ENCODE results near the gene METTL8. TPM values are rescaled to one million over a fixed set of nuclear protein-coding genes. Genes with fewer than 3 reads are reported as not detected.

The METTL8 gene
- total RNA-seq, 1 donor from 2014 or later: 6.7 TPM

DNA sequence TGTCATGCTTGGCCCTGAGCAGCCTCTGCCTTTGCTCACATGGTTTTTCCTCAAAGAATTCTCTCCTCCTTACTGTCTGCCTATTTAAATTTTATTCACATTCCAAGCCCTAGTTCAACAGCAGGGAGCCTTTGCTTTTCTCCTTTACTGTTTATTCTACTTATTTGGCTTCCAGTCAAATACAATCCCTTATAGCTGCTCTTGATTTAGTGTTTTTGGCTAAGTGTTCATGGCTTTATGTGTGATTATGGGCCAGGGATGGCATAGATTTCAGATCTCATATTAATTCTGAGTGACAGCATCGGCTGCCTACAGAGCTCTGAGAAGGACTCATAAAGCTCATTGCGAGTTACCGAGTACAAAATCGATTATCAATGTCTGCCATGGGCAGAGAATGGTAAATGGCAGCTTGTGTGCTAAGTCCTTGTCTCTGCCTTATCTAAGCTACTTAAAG is 106.7 kb downstream of the METTL8 start:
- Histone ChIP-seq H3K9me3 (no peaks in the 10 kb centered on the region), H3K4me3 (no peak overlapping the region), H3K4me1 (no peaks in the 10 kb centered on the region), H3K27me3 (no peaks in the 10 kb centered on the region), H3K27ac (no peak overlapping the region), H3K36me3 (no peaks in the 10 kb centered on the region)
- TF ChIP-seq, protein P1, sequence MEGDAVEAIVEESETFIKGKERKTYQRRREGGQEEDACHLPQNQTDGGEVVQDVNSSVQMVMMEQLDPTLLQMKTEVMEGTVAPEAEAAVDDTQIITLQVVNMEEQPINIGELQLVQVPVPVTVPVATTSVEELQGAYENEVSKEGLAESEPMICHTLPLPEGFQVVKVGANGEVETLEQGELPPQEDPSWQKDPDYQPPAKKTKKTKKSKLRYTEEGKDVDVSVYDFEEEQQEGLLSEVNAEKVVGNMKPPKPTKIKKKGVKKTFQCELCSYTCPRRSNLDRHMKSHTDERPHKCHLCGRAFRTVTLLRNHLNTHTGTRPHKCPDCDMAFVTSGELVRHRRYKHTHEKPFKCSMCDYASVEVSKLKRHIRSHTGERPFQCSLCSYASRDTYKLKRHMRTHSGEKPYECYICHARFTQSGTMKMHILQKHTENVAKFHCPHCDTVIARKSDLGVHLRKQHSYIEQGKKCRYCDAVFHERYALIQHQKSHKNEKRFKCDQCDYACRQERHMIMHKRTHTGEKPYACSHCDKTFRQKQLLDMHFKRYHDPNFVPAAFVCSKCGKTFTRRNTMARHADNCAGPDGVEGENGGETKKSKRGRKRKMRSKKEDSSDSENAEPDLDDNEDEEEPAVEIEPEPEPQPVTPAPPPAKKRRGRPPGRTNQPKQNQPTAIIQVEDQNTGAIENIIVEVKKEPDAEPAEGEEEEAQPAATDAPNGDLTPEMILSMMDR (IDR thresholded peaks at IDR 0.05): no peak
- no peak for DNase-seq (ENCODE audit: low spot score in 2 of 2)
- intact Hi-C loops (cut with DNase I): no loop called here

DNA sequence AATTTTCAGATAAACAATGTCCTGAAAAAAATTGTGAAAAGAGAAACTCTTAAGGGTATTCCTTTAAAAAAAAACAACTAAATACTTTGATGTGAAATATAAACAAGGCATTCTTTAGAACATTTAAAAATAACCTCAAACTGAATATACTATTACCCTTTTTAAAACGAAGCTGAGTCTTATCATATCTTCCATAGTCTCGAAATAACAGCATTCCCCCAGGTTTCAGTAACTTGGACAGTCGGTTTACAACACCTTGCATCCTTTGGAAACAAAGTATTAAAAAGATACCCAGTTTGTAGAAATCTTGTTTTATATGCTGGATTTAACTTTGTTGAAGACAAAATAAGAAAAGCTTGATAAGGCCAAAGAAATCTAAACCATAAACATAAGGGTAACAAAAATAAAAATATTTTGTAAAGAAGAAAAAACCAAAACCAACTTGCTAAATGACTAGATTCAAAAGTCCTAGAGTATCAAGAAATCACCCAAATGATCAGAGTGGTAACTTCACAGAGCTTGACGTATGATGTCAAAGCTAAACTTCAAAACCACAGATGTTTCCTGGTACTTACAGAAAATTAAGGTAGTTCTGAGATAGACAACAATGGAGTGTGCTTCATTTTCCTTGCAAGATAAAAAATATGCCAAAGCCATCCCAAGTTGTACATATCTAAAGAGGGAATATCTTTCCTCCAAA is 107.8 kb downstream of the METTL8 start:
- DNase-seq (ENCODE audit: low spot score in 2 of 2): no peak
- no peak overlapping the region for H3K27ac ChIP-seq
- no peaks in the 10 kb centered on the region for H3K9me3 ChIP-seq
- intact Hi-C loops (cut with DNase I): no loop called here
- H3K4me3 ChIP-seq: no peak overlapping the region
- H3K4me1 ChIP-seq: no peaks in the 10 kb centered on the region
- TF ChIP-seq, protein P1 (IDR thresholded peaks at IDR 0.05): no peak
- no peaks in the 10 kb centered on the region for H3K27me3 ChIP-seq
- H3K36me3 ChIP-seq: no peaks in the 10 kb centered on the region

DNA sequence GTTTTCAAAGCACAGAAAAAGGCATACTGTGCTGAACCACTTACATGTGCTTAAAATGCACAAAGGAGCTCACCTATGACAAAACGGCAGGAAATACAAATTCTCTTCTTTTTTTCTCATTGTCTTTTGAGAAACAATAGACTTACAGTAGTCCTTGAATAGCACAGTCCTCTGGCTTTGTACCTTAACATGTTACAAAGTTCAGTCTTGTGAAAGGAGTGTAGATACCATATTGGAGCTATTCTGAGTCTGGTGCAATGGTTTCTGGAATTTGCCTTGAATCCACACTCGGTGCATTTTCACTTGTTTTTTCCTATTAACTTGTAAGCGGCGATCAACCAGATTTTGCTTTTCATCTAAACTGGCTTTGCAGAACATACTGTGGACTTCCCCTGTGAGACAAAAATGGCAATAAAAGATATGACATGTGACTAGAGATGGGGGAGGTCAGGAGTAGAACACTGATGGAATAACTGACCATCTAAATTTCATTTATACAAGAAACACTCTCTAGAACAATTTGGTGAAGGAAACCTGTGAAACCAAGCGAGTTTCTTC is 109.7 kb downstream of the METTL8 start:
- Histone ChIP-seq H3K4me3 (no peak overlapping the region), H3K27ac (no peak overlapping the region), H3K36me3 (no peaks in the 10 kb centered on the region), H3K4me1 (peaks cover 0 to 4% of the 10 kb centered on the region in 2 donors), H3K27me3 (no peaks in the 10 kb centered on the region), H3K9me3 (no peaks in the 10 kb centered on the region)
- intact Hi-C loops (cut with DNase I): no loop called here
- TF ChIP-seq, protein P1 (IDR thresholded peaks at IDR 0.05): no peak
- DNase-seq (ENCODE audit: low spot score in 2 of 2): no peak

DNA sequence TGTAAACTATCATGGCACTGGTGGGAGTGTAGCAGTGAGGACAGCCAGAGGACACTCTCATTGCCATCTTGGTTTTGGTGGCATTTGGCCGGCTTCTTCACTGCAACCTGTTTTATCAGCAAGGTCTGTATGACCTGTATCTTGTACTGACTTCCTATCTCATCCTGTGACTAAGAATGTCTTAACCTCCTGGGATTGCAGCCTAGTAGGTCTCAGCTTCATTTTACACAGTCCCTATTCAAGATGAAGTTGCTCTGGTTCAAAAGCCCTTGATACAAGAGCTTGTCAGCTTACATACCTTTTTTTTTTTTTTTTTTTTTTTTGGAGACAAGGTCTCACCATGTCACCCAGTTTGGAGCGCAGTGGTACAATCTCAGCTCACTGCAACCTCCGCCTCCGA is 110.9 kb downstream of the METTL8 start:
- Histone ChIP-seq H3K9me3 (no peaks in the 10 kb centered on the region), H3K27ac (no peak overlapping the region), H3K4me1 (peaks cover 0 to 8% of the 10 kb centered on the region in 2 donors), H3K27me3 (no peaks in the 10 kb centered on the region), H3K4me3 (no peak overlapping the region), H3K36me3 (no peaks in the 10 kb centered on the region)
- intact Hi-C loops (cut with DNase I): no loop called here
- TF ChIP-seq, protein P1 (IDR thresholded peaks at IDR 0.05): no peak
- DNase-seq (ENCODE audit: low spot score in 2 of 2): no peak

DNA sequence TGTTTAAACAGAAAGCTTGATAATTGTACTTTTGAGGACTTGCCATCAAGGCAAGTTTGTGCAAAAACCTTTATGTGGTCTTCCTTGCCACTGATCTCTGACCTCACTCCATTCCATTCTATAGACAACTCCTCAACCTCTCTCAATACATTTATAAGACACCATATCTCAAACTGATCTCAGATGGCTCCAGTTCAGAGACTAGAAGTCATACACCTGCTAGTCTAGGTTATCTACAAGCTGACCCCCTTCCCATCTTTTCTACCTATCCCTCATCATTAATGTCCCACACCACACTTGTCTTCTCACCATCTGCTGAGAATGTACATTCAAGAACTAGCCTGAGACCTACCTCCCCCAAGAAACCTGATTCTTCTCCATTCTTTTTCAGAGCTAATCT is 113.1 kb downstream of the METTL8 start:
- Histone ChIP-seq H3K9me3 (no peaks in the 10 kb centered on the region), H3K4me1 (peaks cover 0 to 8% of the 10 kb centered on the region in 2 donors), H3K4me3 (no peak overlapping the region), H3K36me3 (no peaks in the 10 kb centered on the region), H3K27ac (no peak overlapping the region), H3K27me3 (no peaks in the 10 kb centered on the region)
- DNase-seq (ENCODE audit: low spot score in 2 of 2): no peak
- TF ChIP-seq, protein P1 (IDR thresholded peaks at IDR 0.05): no peak
- intact Hi-C loops (cut with DNase I): no loop called here
